GM19025 (cell line): ENCODE measurements around the gene NR1H2.

ENCODE experiments used
- ATAC-seq: cut with Tn5 transposase; IDR thresholded peaks from one replicate; pipeline ENCODE4 v1.9.1; 2021; ENCODE audit warnings: mild to moderate bottlenecking, low read depth, moderate library complexity; ENCODE audit not compliant: unreplicated experiment

Gene NR1H2

DNA sequence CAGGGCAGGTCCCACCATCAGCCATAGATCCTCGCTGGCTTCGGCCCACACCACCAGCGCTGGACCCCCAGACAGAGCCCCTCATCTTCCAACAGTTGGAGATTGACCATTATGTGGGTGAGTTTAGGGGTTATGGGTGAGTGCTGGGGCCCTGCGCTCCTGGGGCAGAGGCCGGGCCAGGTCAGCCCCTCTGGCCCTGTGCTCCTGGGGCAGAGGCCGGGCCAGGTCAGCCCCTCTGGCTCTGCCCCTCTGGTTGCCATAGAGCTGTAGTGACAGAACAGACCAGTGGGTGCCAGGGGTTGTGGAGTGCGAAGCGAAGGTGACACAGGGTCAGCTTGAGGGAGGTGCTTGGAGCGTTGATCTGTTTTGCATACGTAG lies 23.1 kb downstream of the NR1H2 start:
- no peak for ATAC-seq

GRCh38 chr19:50401605-50402450 lies 25.6 kb downstream of the NR1H2 start:
- ATAC-seq = no peak

- ATAC-seq = no peak
Measured at GRCh38 chr19:50402544-50403301, 26.5 kb downstream of the NR1H2 start.

DNA sequence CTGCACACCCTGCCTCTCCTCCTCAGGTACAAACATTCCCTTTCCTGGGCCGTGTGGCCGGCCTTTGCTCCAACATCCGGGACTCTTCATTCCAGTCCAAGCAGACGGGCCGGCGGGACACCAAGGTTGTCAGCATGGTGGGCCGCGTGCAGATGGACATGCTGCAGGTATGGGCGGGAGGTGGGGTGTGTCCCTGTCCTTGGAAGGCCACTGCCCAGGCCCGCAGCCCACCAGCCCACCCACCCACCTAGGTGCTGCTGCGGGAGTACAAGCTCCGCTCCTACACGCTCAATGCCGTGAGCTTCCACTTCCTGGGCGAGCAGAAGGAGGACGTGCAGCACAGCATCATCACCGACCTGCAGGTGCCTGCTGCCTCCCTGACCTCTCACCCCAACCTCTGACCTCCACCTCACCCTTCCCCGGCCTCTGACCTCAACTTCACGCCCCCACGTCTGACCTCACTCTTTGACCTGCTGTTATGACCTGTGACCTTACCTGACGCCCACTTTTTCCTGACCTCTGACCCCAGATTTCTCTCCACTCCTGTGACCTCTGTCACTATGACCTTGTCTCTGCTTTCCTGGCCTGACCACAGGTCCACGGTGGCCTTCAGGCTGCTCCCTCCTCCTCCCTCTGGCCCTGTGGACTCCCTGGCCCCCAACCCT lies 30.0 kb downstream of the NR1H2 start:
- ATAC-seq = no peak

GRCh38 chr19:50406829-50407228 lies 30.6 kb downstream of the NR1H2 start:
- no peak for ATAC-seq

DNA sequence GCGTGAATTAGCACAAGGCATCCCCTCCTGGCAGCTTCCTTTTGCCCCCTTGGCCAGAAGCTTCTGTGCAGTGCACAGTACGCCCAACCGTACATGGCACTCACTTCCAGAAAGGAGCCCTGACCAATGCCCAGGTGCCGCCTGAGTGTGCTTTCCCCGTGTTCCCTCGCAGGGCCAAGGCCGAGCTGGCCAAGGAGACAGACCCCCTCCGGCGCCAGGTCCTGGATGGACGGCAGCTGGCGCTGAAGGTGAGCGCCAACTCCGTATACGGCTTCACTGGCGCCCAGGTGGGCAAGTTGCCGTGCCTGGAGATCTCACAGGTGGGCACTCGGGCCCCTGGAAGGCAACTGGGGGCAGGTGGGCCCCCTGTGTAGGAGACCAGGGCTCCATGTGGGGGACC lies 33.1 kb downstream of the NR1H2 start:
- ATAC-seq = no peak

- no peak for ATAC-seq
Measured at GRCh38 chr19:50410109-50410508, 33.9 kb downstream of the NR1H2 start.

GRCh38 chr19:50412419-50412818 lies 36.2 kb downstream of the NR1H2 start:
- ATAC-seq = no peak

DNA sequence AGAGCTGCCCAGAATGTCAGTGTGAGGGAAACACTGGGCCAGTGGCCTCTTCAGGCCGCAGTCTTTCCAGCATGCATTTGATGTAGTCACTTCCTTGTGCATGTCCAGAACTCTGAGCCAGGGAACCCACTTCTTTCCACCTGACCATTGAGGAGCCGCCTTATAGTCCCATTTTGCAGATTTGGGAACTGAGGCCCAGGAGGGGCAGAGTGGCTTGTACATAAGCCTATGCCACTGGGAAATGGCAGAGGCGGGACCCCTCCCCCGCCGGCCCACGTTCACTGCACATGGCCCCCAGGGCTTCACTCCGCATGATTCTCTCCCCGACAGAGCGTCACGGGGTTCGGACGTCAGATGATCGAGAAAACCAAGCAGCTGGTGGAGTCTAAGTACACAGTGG lies 36.8 kb downstream of the NR1H2 start:
- ATAC-seq = no peak

GRCh38 chr19:50413531-50413930 lies 37.3 kb downstream of the NR1H2 start:
- ATAC-seq = no peak

DNA sequence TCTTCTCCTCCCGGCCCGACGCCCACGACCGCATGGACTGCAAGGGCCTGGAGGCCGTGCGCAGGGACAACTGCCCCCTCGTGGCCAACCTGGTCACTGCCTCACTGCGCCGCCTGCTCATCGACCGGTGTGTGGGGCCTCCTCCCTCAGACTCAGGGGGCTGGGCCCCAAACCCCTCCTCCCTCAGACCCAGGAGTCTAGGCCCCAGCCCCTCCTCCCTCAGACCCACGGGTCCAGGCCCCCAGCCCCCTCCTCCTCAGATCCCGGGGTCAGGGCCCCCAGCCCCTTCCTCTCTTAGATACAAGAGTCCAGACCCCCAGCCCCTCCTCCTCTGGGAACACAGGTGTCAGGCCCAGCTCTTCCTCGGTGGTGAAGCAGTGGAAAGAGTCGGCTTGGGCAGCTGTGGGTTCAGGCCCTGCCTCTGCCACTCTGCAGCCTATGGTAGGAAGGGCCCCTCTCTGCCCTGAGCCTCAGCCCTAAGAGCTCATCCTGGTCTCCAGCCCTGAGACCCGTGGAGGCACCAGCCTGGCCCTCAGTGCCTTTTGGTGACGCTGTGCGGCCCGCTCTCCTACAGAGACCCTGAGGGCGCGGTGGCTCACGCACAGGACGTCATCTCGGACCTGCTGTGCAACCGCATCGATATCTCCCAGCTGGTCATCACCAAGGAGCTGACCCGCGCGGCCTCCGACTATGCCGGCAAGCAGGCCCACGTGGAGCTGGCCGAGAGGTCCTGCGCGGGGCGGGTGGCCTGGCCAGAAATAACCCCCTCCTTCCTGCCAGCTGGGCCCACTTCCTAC lies 38.8 kb downstream of the NR1H2 start:
- no peak for ATAC-seq

GRCh38 chr19:50415661-50416033 lies 39.4 kb downstream of the NR1H2 start:
- ATAC-seq = peak; percentile 62

DNA sequence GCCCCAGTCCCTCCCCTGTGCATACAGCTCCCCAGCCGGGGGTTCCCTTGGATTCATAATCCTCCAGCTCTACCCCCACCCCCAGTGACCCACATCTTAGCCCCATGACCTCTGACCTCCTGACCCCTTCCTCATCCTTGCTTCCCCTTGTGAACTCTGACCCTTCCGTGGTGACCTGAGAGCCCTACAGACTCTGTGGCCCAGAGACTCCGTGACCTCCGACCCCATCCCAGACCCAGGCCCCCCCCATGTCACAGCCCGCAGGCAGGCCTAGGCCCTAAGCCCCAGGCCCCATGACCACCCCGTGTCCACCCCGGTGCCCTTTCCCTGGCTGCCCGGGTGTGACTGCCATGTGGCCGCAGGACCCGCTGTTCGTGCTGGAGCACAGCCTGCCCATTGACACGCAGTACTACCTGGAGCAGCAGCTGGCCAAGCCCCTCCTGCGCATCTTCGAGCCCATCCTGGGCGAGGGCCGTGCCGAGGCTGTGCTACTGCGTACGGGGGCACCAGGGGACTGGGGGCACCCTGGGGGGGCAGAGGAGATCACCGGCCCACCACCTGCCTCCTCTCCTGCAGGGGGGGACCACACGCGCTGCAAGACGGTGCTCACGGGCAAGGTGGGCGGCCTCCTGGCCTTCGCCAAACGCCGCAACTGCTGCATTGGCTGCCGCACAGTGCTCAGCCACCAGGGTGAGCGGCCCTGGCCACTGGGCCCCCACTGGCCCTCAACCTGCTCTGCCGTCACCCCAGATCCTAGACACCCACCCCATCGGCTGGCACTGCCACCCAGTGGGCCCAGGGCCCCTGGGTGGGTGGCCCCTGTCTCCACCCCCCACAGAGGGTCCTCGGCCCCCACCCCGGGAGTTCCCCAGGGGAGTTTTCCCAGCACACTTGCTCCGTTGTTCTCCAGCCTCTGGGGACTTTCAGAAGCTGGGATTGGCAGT lies 40.0 kb downstream of the NR1H2 start:
- no peak for ATAC-seq

GRCh38 chr19:50417111-50418081 lies 41.1 kb downstream of the NR1H2 start:
- ATAC-seq = no peak

- ATAC-seq = no peak
Measured at GRCh38 chr19:50418176-50419021, 42.1 kb downstream of the NR1H2 start, which contains the start of gene SPIB. Gene SPIB (plus strand): TSS chr19:50418938. CDS start chr19:50418963, 25 bp downstream.

DNA sequence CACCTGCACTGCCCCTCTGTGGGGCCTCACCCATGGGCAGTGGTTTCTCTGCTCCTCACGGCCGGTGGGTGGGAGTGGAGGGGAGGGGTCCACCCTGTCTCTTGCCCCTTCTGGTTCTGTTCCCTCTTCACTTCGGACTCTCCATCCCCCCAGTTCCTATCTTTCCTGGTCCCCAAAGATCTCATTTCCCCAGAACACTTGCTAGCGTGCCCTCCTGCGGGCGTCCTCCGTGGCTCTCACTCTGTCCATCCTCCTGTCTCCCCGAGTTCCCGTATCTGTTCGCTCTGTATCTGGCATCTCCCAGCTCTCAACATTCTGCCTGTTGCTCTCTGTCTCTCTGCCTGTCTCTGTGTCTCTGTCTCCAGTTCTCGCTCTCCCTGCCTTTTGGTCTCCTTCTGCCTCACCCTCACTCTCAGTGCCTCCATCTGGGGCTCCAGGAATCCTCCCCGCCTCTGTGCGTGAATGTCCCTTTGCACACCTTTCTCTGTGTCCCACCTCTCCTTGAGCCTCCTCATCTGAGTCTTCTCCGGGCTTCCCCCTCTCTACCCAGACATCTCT lies 42.8 kb downstream of the NR1H2 start:
- ATAC-seq = no peak

DNA sequence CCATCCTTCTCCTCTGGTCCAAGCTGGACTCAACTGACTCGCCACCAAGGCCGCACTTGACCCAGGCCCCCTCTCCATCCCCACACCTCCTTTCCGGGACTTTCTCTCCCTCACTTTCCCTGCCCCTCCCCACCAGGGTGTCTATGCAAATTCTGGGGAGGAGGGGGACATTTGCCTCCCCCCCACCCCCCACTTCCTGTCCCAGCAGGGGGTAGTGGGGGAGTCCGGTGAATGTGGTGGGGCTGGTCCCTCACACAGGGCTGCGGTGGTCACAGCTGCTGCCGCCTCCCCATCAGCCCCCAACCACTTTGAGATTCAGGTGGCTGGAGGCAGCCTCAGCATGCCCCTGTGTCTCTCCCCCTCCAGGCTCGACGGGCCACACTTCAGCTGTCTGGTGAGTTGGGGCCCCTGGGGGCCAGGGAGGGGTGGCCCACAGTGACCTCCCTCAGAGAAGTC lies 43.4 kb downstream of the NR1H2 start:
- ATAC-seq = no peak
